ENCODE data around the gene LONP2. TPM values are rescaled to one million over a fixed set of nuclear protein-coding genes. Genes with fewer than 3 reads are reported as not detected.

LONP2 gene
- total RNA-seq, 2 experiments from 2014 or later, result 77.2 to 81.0 TPM

DNA sequence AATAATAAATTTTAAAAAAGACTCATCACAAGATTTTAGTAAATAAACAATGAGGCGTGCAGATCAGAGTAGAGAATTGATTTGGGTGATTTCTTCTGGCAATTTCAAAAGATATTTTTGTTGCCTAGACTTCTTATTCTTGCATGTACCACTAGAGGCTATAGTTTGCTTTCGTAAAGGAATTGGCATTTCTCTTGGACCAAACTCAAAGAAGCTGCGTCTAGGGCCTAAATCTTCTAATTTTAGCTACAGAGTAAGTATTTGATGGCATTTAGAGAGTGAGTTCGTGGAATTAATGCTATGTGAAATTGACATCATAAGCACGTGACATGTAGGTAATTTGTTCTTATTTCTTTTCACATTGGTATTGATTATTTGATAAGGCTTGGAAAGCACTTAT lies 27.6 kb downstream of the LONP2 start:
- CTCF ChIA-PET, result no interaction called here

DNA sequence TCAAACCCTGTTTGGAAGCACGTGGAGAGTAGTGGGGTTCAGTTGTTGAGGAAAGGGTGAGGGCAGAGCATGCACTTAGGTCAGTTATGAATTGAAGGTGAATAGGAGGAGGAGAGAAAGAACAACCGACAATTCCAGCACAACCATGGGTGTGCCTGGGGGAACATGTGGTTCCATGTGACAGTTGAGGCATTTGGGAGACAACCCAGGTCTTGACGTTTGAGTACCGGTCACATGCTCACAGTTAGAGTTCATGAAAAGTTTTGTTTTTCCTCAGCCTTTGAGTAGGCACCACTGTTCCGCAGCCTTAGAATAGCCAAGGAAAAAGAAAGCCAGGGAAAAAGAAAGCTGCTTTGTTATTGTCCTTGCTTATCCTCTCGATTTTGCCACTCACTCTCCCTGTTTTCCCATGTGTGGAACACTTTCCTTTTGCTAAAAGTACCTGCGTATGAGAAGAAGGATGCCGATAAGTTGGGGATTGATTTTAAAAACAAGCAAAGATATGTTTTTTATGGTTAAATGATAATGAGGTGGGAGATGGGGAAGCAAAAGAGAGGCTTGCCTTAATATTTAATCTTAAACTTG lies 28.8 kb downstream of the LONP2 start:
- H3K4me3 ChIP-seq (ENCODE audit: low read length), result no peak overlapping the region
- Mint-ChIP-seq H3K4me1 (ENCODE audit: low read depth) (peaks cover 18% of the 10 kb centered on the region), H3K9me3 (no peaks in the 10 kb centered on the region), H3K27me3 (no peaks in the 10 kb centered on the region), H3K4me3 (no peak overlapping the region), H3K27ac (no peak overlapping the region), H3K36me3 (ENCODE audit: low read depth) (peaks cover 89% of the 10 kb centered on the region)
- CTCF ChIA-PET, result no interaction called here
- DNase-seq, result no peak
- TF ChIP-seq, protein P1, sequence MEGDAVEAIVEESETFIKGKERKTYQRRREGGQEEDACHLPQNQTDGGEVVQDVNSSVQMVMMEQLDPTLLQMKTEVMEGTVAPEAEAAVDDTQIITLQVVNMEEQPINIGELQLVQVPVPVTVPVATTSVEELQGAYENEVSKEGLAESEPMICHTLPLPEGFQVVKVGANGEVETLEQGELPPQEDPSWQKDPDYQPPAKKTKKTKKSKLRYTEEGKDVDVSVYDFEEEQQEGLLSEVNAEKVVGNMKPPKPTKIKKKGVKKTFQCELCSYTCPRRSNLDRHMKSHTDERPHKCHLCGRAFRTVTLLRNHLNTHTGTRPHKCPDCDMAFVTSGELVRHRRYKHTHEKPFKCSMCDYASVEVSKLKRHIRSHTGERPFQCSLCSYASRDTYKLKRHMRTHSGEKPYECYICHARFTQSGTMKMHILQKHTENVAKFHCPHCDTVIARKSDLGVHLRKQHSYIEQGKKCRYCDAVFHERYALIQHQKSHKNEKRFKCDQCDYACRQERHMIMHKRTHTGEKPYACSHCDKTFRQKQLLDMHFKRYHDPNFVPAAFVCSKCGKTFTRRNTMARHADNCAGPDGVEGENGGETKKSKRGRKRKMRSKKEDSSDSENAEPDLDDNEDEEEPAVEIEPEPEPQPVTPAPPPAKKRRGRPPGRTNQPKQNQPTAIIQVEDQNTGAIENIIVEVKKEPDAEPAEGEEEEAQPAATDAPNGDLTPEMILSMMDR (IDR thresholded peaks at IDR 0.05), result no peak
- POLR2A ChIA-PET, result interaction anchor here (0.6 kb wide), 1 partner anchor 1819 kb away, joined by 4 read pairs; no protein-coding TSS in a partner anchor
- H3K4me1 ChIP-seq (ENCODE audit: insufficient read depth, low read length), result no peaks in the 10 kb centered on the region
- no peaks in the 10 kb centered on the region for H3K27me3 ChIP-seq (ENCODE audit: control insufficient read depth in 1 of 2, insufficient read depth in 2 of 2, low read length in 2 of 2)
- H3K36me3 ChIP-seq (ENCODE audit: insufficient read depth, low read length), result peaks cover 59% of the 10 kb centered on the region
- no peak for ATAC-seq (ENCODE audit: poor library complexity)
- no peak overlapping the region for H3K27ac ChIP-seq (ENCODE audit: low read depth in 1 of 2, low read length in 2 of 2)
- no peaks in the 10 kb centered on the region for H3K9me3 ChIP-seq (ENCODE audit: control insufficient read depth in 1 of 2, insufficient read depth in 1 of 2, low read length in 2 of 2)
- intact Hi-C loops (cut with DNase I, micrococcal nuclease), result no loop called here

More for the DNA sequence above, 27.6 kb downstream of the LONP2 start:
- TF ChIP-seq, protein P1 (IDR thresholded peaks at IDR 0.05), result no peak
- Mint-ChIP-seq H3K4me1 (ENCODE audit: low read depth) (peaks cover 7% of the 10 kb centered on the region), H3K27ac (no peak overlapping the region), H3K27me3 (no peaks in the 10 kb centered on the region), H3K4me3 (no peak overlapping the region), H3K36me3 (ENCODE audit: low read depth) (peaks cover 85% of the 10 kb centered on the region), H3K9me3 (no peaks in the 10 kb centered on the region)
- DNase-seq, result no peak
- H3K4me3 ChIP-seq (ENCODE audit: low read length), result no peak overlapping the region
- POLR2A ChIA-PET, result no interaction called here
- peaks cover 52% of the 10 kb centered on the region for H3K36me3 ChIP-seq (ENCODE audit: insufficient read depth, low read length)
- no peak for ATAC-seq (ENCODE audit: poor library complexity)
- intact Hi-C loops (cut with DNase I, micrococcal nuclease), result no loop called here
- no peak overlapping the region for H3K27ac ChIP-seq (ENCODE audit: low read depth in 1 of 2, low read length in 2 of 2)
- no peaks in the 10 kb centered on the region for H3K9me3 ChIP-seq (ENCODE audit: control insufficient read depth in 1 of 2, insufficient read depth in 1 of 2, low read length in 2 of 2)
- no peaks in the 10 kb centered on the region for H3K27me3 ChIP-seq (ENCODE audit: control insufficient read depth in 1 of 2, insufficient read depth in 2 of 2, low read length in 2 of 2)
- H3K4me1 ChIP-seq (ENCODE audit: insufficient read depth, low read length), result no peaks in the 10 kb centered on the region

DNA sequence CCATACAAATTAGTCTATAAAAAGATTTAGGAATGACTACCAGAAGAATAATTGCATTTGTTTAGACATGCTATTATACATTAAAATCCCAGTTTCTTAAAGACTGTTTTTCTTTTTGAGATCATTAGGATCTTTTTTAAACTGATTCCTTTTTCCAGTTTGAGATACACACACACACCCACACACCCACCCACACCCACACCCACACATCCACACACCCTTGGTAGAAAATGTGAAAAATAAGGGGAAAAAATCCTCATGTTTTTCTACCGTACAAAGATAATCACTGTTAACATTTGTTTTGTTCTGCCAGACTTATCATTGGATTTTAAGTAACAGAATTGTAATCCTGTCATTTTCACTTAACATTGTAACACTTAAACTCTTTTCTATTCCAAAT lies 30.4 kb downstream of the LONP2 start:
- intact Hi-C loops (cut with DNase I, micrococcal nuclease), result no loop called here
- peaks cover 67% of the 10 kb centered on the region for H3K36me3 ChIP-seq (ENCODE audit: insufficient read depth, low read length)
- POLR2A ChIA-PET, result no interaction called here
- H3K27ac Mint-ChIP-seq, result no peak overlapping the region
- H3K4me3 ChIP-seq (ENCODE audit: low read length), result no peak overlapping the region
- H3K27me3 Mint-ChIP-seq, result no peaks in the 10 kb centered on the region
- H3K9me3 ChIP-seq (ENCODE audit: control insufficient read depth in 1 of 2, insufficient read depth in 1 of 2, low read length in 2 of 2), result no peaks in the 10 kb centered on the region
- H3K27me3 ChIP-seq (ENCODE audit: control insufficient read depth in 1 of 2, insufficient read depth in 2 of 2, low read length in 2 of 2), result no peaks in the 10 kb centered on the region
- TF ChIP-seq, protein P1 (IDR thresholded peaks at IDR 0.05), result no peak
- DNase-seq (no peak), ATAC-seq (ENCODE audit: poor library complexity) (no peak)
- H3K27ac ChIP-seq (ENCODE audit: low read depth in 1 of 2, low read length in 2 of 2), result no peak overlapping the region
- H3K36me3 Mint-ChIP-seq (ENCODE audit: low read depth), result peaks cover 91% of the 10 kb centered on the region
- no peaks in the 10 kb centered on the region for H3K4me1 ChIP-seq (ENCODE audit: insufficient read depth, low read length)
- no peak overlapping the region for H3K4me3 Mint-ChIP-seq
- H3K9me3 Mint-ChIP-seq, result no peaks in the 10 kb centered on the region
- peaks cover 27% of the 10 kb centered on the region for H3K4me1 Mint-ChIP-seq (ENCODE audit: low read depth)
- CTCF ChIA-PET, result no interaction called here
